Measurements from ENCODE around the gene CST7.

Gene CST7

DNA sequence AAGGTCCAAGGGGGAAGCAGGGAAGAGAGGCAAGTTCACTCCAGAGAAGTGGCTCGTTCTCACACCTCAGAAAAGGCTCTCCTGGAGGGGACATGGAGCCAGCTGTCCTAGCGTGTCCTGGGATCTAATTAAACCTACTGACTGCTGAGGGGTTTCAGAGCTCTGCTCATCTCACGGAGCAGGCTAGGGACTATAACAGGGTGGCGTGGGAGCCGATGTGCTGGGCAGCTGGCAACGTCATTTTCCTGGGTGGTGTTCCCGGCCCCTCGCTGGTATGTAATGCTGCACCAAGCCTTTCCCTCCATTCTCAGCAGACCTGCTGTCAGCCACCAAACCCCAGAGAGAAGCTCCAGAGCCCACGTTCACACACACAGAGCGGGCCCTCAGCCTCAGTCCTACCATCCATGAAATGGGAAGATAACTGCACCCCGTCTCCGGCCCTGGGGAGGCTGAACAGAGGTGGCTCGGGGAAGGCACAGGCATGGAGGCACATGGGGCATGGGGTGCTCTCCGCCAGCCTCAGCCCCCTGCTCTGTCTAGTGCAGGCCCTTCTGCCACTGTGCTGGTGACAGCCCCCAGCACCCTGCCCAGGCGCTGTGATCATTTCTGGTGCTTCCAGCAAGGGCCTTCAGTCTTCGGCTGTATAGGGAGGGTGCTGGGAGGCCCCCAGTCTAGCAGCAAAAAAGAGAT is 1.9 kb downstream of the CST7 start:
- DNase-seq (ENCODE audit: low spot score): no peak

DNA sequence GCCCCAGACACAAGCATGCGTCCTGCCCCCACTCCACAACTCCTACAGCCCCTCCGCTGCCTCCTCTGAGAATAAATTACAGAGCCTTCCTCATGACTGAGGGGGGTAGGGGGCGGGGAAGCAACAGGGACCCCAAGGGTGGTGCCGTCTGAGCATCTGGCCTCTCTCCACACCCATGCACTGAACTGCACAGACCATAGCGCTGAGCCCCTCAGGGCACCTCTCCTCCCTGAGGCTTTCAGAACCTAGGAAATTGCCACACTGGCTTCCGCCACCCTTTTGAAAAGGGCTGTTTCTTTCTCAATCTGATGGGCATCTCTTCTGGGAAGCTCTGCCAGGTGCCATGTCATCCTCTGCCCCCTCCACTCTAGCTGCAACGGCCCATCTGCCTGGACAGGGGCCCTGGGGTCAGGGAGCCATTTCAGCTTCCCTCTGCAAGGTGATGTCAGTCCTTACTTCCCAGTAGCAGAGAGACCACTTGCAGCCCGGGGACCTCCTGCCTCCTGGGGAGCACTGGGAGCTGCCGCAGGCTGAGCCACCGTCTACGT is 2.5 kb downstream of the CST7 start:
- DNase-seq (ENCODE audit: low spot score): no peak

DNA sequence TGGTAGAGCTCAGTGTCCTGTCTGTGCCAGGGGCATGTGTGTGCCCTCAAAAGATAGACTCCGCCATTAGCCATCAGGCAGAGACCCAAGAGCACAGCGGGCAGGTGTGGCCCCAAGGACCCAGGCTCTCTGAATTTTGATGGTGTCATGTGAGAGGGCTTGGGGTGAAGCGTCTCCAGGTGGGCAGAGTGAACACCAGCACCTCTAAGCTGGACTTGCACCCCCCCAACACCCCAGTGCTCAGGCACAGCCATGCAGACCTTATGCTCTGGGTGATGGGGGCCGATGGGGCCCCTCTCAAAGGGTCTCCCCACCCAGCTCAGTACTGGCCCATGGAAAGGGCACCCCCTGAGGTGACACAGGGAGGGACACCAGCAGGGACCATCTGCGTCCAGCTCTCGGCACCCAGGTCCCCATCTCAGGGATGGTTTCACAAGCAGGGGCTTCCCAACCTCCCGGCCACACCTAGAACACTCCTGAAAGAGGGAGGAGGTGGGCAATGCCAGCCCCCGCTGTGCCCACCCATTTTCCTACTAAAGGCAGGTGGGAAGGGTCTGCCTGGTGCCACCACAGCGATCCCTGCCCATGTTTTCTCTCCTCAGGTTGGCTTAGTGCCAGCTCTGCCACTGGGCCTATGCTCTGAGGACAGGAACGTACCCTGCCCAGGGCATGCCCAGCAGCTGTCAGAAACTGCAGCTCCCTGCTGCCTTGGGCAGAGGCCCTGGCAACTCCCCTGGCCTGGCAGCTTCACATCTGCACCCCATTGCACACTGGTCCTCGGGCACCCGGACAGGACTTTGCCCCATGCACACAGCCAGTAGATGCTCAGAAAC is 3.5 kb downstream of the CST7 start:
- no peak for DNase-seq (ENCODE audit: low spot score)

DNA sequence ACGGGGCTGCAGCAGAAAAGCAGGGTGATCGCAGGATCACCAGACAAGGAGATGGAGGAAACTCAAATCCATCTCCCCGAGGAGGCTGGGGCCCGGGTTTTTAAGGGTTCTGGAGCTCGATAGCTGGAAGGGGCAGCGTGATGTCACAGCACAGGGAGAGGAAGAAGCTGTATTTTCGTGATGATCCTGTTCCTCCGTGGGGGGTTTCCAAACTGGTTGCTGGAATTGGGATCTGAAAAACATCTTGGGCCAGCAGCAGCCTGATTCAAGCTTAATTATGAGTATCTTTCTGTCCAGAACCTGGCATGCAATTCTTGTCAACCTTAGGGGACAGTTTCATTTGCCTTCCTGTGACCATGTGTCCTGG is 4.1 kb downstream of the CST7 start:
- no peak for DNase-seq (ENCODE audit: low spot score)

DNA sequence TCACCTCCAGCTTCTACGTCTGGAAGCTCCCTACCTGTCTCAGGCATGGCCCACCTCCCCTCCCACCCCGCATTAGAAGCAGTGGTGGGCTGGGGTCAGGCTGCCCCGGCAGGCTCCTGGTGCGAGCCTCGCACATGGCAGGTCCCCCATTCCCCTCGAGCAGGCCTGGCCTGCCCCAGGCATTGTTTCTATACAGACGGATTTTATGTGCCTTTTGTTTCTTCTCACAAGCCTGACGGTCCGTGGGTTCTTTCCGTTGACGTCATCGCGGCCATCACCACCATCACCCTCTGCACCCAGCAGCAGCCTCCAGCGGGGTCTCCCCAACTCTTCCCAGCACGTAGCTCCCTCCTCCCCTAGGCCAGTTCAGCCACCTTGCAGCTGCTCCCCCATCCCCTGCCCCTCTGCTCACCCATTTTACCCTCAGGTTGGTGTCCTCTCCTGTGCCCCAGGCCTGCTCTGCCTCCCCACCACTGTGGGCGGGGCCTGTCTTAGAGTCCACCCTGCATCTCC is 4.6 kb downstream of the CST7 start:
- DNase-seq (ENCODE audit: low spot score): no peak

DNA sequence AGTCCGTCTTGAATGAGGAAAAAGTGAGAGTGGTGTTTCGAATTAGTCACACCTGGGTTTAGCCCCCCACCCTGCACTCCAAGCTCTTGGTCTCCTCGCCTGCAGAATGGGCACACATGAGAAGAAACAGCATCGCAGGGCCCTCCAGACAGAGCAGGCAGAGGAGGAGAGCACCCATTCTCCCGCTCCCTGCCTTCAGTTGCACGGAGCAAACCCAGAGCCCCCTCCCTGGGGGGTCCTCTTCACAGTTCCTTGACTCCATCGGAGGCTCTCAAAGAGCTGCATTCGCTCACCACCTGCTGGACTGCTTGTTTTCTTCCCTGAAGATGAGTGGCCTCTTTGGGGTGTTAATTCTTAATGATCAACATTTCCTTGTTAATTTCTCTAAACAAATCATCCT is 5.1 kb downstream of the CST7 start:
- no peak for DNase-seq (ENCODE audit: low spot score)

DNA sequence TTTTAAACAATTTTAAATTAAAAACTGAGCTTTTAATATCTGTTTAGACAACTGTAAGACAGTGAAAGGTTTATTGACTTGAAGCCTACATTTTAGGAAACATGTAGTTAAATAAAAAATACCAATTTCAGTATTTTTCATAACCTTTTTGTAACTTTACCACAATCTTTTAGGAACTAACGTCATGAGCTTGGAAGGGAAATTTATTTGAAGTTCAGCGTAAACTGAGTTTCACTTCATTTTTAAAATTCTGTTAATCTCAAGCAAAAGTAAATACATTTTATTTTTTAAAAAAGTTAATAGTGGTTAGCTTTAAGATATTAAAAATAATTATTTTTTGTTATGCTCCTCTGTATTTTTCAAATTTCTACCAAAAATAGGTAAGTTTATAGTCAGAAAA is 5.5 kb downstream of the CST7 start:
- no peak for DNase-seq (ENCODE audit: low spot score)

DNA sequence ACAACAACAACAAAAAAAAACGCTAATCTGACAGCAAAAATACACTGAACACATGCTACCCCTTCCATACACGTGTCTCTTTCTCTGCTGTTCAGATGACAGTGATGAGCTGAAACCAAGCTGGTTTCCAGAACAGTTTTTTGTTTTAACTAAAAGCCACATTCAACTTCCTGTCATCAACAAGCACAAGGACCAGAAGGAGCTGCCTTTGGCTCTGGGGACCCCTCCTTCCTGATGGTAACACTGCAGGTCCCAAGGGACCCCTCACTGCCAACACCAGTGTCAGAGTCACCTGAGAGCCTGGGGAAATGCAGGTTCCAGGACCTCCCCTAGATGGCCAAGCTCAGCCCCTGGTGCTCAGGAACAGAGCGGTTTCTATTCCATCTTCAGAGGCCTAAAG is 6.0 kb downstream of the CST7 start:
- DNase-seq (ENCODE audit: low spot score): peak; percentile 22

DNA sequence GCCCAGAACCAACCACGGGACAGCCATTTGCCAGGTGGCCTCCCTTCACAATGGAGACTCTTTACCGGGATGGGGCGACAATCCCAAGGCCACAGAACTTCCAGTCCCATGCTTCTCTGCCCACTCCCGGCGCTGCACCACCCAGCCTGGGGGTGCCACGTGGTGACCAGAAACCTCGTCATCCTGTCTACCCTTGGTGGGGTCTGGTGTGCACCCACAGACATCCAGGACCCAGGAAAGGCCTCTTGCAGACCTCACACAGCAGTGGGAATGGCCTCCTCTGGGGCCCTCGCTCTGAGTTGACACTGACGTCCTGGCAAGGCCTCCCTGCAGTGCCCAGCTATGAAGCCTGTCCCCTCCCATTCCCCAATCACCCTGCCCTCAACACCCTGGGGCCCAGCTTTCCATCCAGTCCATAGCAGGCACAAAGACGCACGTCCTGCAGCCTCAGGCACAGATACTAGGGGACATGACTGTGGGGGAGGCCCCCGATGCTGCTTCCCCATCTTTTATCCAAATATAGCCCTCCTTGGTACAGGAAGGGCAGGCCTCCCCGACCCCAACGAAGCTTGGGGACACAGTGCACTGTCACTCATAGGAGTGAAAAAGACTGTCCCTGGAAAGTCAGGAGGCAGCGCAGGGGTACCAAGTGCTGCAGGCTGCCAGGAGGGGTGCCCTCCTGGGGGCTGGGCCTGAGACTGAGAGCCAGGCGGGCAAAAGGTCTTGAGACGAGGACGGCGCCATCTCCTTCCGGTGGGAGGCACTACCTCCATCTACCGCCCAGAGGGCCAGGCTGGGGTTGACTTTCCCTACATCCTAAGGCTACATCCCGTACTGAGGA is 7.2 kb downstream of the CST7 start:
- DNase-seq (ENCODE audit: low spot score): no peak

DNA sequence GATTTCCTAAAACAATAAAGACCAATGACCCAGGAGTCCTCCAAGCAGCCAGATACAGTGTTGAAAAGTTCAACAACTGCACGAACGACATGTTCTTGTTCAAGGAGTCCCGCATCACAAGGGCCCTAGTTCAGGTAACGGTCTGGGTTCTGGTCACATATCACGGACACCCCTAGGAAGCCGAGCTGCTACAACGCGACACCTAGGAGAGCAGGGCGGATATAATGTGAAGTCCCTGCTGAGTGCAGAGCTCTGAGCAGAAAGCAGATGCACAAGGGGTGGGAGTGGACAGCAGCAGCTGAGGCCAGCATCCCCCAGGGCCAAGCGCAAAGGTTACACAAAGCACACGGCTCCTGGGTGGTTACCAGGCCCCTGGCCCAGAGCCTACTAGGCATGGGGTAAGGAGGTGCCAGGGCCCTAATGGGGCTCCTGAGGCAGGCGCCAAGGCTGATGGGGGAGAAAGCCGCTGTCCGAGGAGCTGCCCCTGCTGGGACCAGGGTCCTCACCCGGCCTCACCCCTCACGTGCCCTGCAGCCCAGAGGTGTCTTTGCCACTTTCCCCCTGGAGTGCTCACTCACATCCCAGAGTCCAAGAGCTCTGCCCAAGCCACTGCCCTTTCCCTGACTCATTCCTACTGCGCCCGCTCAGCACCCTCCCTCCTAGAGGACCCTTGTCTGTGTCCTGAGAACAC is 8.4 kb downstream of the CST7 start:
- DNase-seq (ENCODE audit: low spot score): no peak

DNA sequence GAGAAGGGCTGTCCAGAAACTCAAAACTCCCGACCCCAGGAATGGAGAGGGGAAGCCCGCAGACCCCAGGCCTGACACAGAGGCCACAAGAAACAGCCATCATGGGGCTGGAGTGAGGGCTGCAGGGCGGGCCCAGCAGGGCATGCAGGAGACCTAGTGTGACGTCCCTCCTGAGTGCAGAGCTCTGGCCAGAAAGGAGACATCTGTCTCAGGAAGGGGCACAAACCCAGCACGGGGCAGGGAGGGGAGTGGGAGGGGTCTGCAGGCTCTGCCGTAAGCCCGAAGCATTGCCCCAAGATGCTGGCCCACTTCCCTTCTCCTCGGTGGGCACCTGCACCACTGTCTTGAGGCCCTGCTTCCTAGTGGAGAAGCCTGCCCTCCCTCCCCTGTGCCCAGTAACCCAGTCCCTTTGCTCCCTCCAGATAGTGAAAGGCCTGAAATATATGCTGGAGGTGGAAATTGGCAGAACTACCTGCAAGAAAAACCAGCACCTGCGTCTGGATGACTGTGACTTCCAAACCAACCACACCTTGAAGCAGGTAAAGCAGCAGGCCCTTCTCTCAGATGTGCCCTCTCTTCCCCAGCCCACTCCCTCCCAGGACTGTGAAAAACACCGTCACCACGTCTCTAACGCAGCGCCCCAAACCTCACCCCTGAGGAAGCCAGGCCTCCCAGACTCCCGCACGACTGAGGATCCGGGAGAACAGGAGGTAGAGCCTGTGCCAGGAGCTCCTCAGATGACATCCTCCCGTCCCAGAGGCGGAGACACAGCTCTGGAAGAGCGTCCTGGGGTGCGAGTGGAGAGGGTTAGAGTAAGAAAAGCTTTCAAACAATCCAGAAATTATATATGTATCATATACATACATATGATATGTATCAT is 9.7 kb downstream of the CST7 start:
- DNase-seq (ENCODE audit: low spot score): no peak

DNA sequence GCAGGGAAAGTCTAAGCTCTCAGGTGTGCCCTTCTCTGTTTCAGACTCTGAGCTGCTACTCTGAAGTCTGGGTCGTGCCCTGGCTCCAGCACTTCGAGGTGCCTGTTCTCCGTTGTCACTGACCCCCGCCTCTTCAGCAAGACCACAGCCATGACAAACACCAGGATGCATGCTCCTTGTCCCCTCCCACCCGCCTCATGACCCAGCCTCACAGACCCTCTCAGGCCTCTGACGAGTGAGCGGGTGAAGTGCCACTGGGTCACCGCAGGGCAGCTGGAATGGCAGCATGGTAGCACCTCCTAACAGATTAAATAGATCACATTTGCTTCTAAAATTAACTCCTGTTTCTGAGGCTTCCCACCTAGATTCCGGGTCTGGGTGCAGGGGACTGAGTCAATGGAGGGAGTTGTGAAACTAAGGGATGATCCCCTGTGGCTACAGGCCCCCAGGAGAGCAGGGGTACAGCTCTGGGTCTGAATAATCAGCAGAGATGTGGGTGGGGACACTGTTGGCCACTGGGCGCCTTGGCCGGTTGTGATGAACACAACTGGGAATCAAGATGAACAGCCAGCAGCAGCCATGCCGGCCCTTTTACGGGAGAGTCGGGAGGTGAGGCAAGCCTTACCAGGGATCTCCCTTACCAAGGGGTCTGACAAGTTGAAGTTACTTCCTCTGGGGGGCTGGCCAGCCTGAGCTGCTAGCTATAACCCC is 10.7 kb downstream of the CST7 start:
- no peak for DNase-seq (ENCODE audit: low spot score)

DNA sequence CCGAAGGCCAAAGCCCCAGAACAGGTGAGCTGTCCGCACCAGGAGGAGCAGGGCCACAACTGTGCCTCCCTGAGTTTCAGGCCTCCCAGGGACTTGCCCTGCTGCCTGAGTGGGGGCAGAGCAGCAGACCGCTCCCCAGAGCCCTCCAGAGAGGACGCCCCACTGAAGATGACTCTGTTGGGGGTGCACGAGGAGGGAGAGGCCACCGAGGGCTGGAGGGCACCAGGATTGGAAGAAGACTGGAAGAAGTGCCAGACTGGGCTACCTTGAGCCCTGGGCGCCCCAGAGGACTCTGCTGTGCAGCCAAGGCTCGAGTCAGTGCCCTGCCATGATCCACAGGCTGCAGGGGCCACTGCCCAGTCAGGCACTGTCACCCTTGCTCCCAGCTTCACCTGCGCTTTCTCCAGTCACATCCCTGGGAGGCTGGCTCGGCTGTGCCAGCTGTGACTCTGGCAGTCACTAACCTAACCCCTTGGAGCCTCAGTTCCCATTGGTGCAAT is 11.3 kb downstream of the CST7 start:
- DNase-seq (ENCODE audit: low spot score): no peak

DNA sequence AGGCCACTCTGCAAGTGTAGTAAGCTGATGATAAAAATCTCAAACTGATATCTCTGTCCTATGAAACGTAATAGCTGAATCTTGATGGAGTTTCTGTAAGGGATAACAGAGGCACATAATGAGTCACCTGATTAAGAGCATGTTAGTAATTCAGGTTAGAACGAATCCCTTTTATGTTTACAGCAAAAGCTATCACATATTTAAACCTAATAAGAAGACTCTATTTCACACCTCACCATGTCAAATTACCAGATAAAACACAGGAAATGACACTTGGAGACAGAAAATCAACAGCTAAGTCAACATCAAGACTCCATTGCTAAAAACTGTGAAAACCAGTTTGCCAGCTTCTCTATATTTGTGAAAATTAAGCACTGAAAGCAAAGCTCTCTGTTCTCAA is 11.8 kb downstream of the CST7 start:
- DNase-seq (ENCODE audit: low spot score): no peak

DNA sequence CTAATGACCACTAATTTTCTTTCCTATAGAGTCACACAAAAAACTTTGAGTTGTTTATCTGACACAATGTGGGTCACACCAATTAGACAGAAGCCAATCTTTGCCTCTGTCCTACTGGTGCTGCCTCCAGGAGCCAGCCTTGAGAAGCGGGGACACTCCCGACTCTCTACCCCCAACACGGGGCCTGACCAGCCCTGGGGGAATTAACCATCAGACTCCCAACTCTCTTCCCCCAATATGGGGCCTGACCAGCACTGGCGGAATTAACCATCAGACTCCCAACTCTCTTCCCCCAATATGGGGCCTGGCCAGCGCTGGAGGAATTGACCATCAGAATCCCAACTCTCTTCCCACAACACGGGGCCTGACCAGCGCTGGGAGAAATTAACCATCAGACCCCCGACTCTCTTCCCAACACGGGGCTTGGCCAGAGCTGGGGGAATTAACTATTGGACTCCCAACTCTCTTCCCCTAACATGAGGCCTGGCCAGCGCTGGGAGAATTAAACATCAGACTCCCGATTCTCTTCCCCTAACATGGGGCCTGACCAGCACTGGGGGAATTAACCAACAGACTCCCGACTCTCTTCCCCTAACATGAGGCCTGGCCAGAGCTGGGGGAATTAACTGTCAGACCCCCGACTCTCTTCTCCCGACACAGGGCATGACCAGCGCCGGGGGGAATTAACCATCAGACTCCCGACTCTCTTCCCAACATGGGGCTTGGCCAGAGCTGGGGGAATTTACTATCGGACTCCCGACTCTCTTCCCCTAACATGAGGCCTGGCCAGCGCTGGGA is 12.5 kb downstream of the CST7 start:
- no peak for DNase-seq (ENCODE audit: low spot score)

DNA sequence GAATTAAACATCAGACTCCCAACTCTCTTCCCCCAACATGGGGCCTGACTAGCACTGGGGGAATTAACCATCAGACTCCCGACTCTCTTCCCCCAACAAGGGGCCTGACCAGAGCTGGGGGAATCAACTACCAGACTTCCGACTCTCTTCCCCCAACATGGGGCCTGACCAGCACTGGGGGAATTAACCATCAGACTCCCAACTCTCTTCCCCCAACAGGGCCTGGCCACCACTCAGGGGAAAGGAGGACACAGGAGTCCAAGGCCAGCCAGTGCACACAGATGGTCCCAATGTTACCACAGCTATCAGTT is 13.1 kb downstream of the CST7 start:
- DNase-seq (ENCODE audit: low spot score): no peak

DNA sequence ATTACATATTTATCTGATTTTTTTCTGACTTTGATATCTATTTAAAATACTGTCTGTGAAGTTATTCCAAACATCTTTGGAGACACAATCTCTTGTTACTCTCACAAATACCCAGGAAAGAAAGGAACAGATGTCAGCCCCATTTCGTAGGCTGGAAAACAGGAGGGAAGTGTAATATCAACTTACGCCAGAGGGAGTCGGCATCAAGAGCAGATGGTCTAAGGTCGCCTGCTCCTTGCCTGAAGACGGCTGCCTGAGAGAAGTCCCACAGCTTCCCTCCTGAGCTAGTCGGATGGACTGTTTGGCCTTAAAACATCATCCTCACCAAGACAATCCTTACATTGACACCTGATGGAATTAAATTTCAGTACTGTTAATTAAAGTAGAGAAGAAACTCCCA is 13.4 kb downstream of the CST7 start:
- DNase-seq (ENCODE audit: low spot score): no peak

DNA sequence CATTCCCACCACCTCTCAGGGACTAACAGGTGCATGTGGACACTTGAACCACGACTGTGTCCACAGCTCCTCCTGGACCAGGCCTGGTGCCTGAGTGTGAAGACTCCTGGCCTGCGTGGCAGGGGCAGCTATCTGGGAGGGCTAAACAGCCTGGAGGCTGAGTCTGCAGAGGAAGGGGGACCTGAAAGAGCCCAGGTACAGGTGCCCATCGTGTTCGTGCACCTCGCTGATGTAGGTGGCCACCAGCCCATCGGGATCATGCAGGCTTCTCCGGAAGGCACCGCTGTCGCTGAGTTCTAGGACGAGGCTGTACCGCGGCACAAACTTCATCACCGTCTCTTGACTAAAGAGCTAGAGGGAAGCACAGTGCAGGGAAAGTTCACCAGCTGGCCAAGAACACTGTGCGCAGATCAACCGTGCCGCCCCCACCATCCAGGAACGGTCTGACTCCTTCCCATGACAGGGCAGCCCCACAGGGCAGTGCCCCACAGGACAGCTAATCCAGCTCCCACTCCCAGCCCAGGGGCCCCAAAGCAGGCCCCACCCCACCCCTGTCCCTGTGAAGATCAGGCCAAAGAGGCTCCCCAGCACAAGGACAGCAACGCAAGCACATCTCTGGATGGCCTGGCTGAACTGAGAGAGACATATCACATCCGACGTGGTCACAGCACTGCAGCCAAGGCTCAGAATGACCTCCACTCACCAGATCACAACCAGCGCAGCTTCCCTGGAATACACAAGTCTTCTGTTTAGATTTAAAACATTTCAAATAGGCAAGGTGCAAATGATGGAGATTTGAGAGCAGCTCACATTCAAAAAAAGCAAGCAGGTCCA is 14.8 kb downstream of the CST7 start:
- no peak for DNase-seq (ENCODE audit: low spot score)

DNA sequence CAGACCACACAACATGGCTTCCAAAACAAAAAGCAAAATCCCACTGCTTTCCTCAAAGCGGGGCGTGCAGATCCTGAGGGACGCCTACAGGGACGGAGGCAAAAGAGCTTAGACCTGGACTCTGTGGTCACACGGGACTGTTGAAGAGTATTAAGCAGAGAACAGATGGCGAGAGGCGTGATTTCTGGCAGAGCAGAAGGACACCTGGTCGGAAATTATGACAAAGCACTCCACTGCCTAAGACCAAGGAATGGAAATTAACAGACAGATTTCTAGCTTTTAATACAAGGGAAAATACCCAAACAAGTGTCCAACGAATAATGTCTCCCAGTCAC is 15.4 kb downstream of the CST7 start:
- no peak for DNase-seq (ENCODE audit: low spot score)
